HUDEP-2 (cell line): ENCODE measurements around the gene C2CD4C.
"Not testable (repeated sequence)": the region's sequence is repeated elsewhere in the genome, so short reads cannot be mapped to it uniquely, and the experiment has no call there.

ENCODE experiments used
- DNase-seq, 76 experiments: peaks; one replicate each; lab custom pipeline; 2025; ENCODE audit not compliant: unreplicated experiment in 76 of 76; lab: John Stamatoyannopoulos, UW

C2CD4C gene

GRCh38 chr19:408902-409515 is at the start of gene C2CD4C:
Gene C2CD4C (minus strand): TSS chr19:409147. CDS start chr19:408361, 786 bp downstream.
- peak in 4 of 76 experiments; percentile 2 to 37 (median 12) for DNase-seq

- no peak for DNase-seq
Observed at GRCh38 chr19:458091-459042, 49.4 kb upstream of the C2CD4C start.

- no peak for DNase-seq
Observed at GRCh38 chr19:457636-458035, 48.7 kb upstream of the C2CD4C start.

- no peak for DNase-seq
Observed at GRCh38 chr19:456547-457110, 47.7 kb upstream of the C2CD4C start.

- DNase-seq = no peak
Observed at GRCh38 chr19:455851-456546, 47.1 kb upstream of the C2CD4C start.

- DNase-seq = no peak
Observed at GRCh38 chr19:455031-455705, 46.2 kb upstream of the C2CD4C start.

GRCh38 chr19:453606-454005 is 44.7 kb upstream of the C2CD4C start:
- DNase-seq = no peak

- DNase-seq = no peak
Observed at GRCh38 chr19:452829-453228, 43.9 kb upstream of the C2CD4C start.

- DNase-seq = not testable (repeated sequence)
Observed at GRCh38 chr19:450912-451481, 42.0 kb upstream of the C2CD4C start.

GRCh38 chr19:449916-450315 is 41.0 kb upstream of the C2CD4C start:
- DNase-seq = no peak

- DNase-seq = no peak
Observed at GRCh38 chr19:447816-448560, 39.0 kb upstream of the C2CD4C start.

GRCh38 chr19:447064-447426 is 38.1 kb upstream of the C2CD4C start:
- DNase-seq = no peak

- DNase-seq = no peak
Observed at GRCh38 chr19:444677-445210, 35.8 kb upstream of the C2CD4C start.

GRCh38 chr19:443005-443404 is 34.1 kb upstream of the C2CD4C start:
- DNase-seq = no peak

- DNase-seq = no peak
Observed at GRCh38 chr19:442085-442484, 33.1 kb upstream of the C2CD4C start.

- no peak for DNase-seq
Observed at GRCh38 chr19:441213-441836, 32.4 kb upstream of the C2CD4C start.

GRCh38 chr19:440391-441212 is 31.7 kb upstream of the C2CD4C start:
- DNase-seq = no peak
